Activated naive CD4-positive, alpha-beta T cell treated with Interleukin-2 at 50 U/mL for 16 hours (primary cell): ENCODE data around the gene UCHL3.
"Not testable (repeated sequence)": the region's sequence is repeated elsewhere in the genome, so short reads cannot be mapped to it uniquely, and the experiment has no call there.

Experiments used
- DNase-seq: peaks from one replicate; pipeline ENCODE4 v3.0.0-alpha.2; 2020

The UCHL3 gene

DNA sequence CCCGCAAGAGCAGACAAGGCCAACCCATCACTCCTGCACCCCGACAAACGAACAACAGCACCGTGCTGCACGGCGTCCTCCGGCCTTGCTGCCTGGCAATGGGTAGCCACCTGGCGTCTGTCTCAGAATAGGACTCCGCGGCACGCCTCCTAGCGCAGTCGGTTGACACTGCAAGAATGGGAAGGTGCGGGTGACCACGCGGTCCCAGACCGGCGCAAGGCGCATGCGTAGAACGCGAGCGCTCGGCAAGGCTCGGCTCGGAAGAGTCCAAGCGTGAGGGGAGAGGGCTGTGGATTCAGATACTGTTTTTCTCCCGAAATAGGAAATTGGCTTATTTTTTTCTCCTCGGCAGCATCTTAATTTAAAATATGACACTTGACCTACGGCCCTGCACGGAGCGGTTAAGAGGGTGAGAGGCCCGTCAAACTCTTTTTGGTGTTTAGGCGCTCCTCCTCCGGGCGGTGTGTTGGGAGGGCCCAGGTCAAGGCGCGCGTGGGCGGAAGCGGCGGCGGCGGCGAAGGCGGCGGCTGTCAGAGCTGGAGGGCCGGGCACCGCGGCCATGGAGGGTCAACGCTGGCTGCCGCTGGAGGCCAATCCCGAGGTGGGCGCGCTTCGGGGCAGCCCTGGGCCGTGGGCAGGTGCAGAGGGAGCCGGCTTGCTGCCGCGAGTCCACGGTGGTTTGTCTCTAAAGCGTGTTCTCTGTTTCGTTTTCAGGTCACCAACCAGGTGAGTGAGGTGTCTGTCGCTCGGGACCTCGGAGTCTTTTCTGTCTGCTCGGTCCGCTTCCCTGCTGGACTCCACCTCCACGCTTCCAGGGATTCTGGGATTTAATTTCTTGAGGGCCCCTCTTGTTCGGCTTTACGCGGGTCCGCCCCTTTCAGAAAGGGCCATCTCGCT, at the start of gene UCHL3:
UCHL3 (plus strand) TSS at position 530 of the 897 bp plus-strand sequence; CDS start at position 560, 30 bp downstream.
- peak; percentile 98 for DNase-seq

DNA sequence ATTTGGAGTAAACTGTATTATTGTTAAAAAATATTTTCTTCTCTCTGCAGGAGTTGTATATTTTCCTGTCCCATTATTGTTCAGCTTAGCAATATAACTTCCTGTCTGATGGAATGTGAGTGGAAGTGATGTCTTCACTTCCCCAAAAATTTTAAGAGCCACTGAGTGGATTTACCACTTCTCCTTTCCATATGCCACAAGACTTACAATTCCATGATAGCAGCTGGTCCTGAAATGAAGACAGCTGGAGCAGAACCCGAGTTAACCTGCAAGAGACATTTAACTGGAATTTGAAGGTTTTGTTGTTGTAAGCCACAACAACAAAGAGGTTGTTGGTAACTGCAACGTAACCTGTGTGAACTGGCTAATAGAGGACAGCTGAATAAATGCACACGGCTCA, 44.3 kb upstream of the UCHL3 start:
- DNase-seq, result no peak

DNA sequence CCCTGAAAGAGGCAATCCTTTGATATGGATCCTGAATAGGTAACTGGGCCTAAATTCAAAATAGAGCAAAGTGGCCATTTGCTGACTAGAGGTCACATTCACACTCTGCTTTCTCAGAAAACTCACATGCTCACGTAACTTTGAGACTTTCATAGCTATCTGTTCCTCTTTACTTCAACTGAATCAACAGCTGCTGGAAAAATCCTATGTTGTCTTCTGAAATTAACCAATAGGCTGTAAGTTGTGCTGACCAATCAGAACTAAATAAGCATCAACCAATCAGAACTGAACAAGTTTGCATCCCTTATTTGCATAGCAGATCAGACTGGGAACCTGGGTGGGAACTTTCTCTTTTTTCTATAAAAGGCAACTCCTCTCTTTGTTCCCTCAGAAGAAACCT, 43.6 kb upstream of the UCHL3 start:
- no peak for DNase-seq

DNA sequence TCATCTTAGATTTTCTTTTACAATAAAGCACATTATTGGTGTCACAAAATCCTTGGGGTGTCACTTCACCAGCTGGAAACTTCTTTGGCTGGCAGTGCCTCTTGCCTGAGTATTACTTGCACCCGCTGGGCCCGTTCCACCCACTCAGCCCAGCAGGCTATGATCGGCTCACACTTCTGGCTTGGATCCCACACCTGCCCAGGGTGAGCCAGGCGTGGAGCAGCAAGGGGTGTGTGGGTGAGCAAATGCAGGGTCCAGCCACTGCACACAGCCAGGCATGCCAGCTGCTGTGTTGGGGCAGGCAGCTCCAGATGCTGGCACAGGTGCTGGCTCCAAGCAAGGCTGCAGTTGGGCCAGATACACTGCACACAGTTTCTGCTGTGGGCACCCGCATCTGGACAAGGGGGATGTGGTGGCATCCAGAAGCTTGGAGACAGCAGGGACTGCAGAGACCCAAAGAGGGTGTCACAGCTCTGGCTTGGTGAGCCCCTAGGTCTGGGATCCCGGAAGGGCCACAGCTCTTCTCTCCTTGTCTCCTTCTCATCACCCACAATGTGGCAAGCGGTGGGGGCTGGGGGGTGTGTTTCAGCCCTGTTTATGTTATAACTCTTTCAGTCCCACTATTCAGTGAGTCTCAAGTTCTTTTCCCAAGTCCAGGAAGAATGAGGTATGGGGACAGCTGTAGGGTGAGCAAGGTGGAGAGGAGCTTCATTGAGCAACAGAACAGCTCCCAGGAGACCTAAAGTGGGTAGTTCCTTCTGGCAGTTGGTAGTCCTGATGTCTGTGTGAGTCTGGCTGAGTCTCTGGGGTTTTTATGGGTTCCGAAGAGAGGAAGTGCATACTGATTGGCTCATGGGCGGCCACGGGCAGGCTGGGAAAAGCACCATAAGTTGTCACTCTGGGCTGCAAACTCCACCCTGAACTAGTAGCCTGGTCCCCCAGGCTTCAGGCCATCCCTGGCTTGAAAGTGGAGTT, 42.3 kb upstream of the UCHL3 start:
- DNase-seq, result no peak

GRCh38 chr13:75508002-75508548, 41.5 kb upstream of the UCHL3 start:
- DNase-seq, result no peak

DNA sequence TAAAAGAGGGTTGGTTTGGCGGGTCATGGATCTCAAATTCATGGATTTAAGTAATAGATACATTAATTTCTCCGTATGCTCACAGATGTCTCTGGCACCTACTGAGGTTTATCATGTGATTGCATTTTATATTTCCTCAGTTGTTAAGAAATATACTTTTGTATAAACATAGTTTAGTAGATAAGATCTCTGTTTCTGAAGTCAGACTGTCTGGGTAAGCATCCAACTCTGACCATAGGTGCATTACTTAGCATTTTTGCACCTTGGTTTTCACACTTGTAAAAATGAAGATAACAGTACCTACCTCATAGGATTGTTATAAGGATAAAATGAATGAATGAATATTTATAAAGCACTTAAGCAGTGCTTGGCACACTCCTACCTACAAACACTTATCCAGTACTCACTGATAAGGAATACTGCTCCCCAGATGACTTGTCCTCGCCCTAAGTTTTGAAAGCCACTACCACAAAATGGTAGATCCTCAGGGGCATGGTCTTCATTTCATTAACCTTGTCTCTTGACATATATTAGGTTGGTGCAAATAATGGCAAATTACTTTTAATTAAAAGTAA, 38.5 kb upstream of the UCHL3 start:
- DNase-seq, result no peak

DNA sequence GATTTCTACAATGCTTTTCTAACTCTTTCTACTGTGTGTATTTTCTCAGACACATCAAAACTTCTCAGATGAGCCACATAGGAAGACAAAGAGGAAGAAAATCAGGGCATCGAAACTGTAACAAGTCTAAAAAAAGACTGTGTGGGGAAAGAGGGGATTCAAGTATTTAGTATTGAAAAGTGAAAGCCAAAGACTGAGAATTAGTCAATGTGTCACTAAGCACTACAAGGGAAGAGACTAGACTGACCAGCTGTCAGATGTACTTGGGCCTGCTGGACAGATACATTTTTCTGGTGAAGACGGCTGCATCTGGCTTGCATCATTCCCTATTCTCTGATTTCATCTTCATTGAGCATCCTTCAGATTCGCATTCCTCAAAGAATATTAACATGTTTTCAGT, 37.3 kb upstream of the UCHL3 start:
- DNase-seq, result no peak

GRCh38 chr13:75513271-75513670, 36.3 kb upstream of the UCHL3 start:
- no peak for DNase-seq

GRCh38 chr13:75514080-75514995, 35.3 kb upstream of the UCHL3 start:
- no peak for DNase-seq

DNA sequence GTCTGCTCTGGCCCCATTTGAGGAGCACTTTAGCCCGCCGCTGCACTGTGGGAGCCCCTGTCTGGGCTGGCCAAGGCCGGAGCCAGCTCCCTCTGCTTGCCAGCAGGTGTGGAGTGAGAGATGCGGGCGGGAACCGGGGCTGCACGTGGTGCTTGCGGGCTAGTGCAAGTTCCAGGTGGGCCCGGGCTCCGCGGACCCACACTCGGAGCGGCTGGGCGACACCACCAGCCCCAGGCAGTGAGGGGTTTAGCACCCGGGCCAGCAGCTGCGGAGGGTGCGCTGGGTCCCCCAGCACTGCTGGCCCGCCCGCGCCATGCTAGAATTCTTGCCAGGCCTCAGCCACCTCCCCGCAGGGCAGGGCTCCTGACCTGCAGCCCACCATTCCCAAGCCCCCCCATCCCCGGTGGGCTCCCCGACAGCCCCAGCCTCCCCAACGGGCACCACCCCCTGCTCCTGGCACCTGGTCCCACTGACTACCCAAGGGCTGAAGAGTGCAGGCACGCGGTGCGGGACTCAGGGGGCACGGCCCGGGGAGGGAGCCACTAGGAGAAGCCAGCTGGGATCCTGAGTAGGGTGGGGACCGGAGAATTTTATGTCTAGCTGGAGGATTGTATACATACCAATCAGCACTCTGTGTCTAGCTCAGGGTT, 31.0 kb upstream of the UCHL3 start:
- DNase-seq, result no peak

DNA sequence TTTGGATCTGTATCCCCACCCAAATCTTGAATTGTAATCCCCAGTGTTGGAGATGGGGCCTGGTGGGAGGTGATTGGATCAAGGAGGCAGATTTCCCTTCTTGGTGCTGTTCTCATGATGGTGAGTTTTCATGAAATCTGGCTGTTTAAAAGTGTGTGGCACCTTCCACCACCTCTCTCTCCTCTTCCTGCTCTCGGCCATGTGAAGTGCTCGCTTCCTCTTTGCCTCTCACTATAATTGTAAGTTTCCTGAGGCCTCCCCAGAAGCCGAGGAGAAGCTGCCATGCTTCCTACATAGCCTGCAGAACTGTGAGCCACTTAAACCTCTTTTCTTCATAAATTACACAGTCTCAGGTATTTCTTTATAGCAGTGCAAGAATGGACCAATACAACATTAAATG, 27.6 kb upstream of the UCHL3 start:
- DNase-seq, result no peak

DNA sequence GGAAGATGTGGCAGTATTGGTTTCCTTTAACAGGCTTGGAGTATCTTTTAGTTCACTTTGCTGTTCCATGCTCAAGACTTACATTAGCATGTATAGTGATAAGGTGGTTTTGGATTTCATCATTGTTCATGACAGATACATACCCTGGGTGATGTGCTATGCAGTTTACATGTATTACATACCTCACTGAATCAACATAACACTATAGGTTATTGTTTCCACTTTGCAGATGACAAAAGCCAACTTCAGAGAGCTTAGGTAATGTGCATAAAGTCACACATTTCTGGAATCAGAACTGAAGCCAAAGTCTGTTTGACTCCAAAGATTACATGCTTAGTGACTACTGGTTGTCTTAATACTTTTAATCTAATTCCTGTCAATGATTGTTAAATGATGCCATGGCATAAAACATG, 19.0 kb upstream of the UCHL3 start:
- no peak for DNase-seq

DNA sequence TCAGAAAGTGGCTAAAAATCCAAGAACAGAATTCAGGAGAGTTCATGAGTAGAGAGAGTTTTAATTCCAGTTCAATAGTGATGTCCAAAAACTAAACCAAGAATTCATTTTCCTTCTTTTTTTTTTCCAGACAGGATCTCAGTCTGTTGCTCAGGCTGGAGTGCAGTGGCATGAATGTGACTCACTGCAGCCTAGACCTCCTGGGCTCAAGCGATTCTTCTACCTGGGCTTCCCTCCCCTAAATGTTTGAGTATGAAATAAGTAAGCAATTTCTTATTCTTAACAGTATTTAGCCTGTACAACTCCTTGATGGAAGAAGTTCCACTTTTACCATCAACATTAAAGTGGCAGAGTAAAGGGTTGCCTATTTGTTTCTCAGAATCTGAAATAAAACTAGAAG, 15.7 kb upstream of the UCHL3 start:
- no peak for DNase-seq

DNA sequence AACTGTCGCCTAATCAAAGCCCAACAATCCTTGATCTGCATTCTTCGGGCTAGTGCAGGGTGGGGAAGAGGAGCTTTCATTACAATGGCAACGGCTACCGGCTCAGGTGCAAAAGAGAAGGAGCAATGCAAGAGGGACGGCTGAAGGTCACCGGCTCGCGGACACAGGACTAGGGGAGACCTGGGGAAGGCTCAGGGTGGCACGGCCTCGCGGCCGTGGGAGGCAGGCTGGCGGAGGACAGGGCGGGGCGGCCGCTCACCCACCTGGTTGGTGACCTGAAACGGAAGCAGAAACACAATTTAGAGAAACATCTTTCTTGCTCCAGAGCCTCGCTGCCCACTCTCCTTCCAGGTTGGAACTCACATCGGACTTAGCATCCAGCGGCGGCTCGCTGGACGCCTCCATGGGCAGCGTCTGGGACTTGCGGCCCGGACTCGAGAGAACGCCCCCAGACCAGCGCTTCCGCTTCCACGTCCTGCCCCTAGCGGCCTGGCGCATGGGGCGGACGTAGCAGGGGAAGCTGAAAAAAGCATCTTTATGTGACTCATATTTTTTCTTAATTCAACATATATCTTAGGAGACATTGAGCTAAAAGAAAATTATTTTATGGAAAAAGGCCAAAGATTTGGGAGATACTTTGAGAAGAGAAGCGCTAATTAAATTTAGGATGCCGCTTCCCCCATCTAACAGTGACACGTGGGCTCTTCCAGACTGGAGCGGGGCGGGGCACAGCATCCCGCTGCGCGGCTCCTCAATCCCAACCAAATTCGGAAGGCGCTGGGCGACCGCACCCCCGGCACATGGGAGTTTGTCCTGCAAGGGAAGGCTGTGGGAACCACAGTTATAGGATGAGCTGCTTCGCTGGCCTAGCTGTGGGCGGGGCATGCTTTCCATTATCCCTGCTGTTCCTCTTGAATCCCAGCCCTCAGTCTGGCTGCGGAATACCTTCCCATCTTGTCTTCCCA, 11.9 kb upstream of the UCHL3 start, which contains the start of gene COMMD6:
COMMD6 (minus strand) TSS at position 441 of the 965 bp plus-strand sequence; CDS start at position 405, 36 bp downstream.
- peak; percentile 76 for DNase-seq

DNA sequence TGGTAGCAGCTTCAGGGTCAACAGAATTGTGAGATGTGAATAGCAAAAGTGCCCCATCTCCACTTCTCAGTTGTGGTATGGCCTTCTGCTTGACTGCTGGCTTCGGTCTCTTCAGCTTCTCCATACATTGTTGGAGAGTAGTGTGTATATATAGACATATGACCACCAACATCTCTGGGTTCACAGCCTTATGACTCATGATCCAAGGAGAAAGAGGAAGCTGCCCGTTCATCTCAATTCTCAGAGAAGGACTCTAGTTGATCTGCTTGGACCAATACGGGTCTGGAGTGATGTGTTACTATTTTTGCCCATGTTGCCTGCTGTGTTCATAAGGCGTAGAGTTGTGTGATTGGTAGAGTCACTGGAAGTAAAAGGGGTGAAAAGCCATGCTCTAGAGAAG, 8.3 kb upstream of the UCHL3 start:
- no peak for DNase-seq

- DNase-seq, result no peak
Observed at GRCh38 chr13:75541961-75542360, 7.6 kb upstream of the UCHL3 start.

DNA sequence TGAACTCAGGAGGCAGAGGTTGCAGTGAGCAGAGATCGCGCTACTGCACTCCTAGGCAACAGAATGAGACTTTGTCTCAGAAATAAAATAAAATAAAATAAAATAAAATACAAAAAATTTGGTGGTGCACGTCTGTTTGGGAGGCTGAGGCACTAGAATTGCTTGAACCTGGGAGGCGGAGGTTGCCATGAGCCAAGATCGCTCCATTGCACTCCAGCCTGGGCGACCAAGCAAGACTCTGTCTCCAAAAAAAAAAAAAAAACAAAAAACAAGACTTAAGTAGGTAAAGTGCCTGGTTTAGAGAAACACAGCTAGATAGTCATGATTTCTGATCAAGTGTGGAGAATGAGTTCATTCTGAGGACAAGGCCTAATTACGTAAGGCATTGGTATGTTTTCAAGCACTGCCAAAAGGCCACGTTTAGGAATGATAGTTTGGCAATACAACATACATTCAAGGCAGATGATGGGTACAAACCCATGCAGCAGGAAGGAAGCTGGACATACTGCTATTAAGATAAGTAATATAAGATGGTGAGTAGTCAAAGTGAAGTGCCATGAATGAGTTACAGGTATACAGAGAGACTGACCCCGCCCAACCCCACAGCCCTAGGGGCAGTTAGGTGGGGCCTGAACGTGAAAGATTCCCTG, 4.8 kb upstream of the UCHL3 start:
- no peak for DNase-seq

GRCh38 chr13:75545386-75545785, 4.2 kb upstream of the UCHL3 start:
- not testable (repeated sequence) for DNase-seq

DNA sequence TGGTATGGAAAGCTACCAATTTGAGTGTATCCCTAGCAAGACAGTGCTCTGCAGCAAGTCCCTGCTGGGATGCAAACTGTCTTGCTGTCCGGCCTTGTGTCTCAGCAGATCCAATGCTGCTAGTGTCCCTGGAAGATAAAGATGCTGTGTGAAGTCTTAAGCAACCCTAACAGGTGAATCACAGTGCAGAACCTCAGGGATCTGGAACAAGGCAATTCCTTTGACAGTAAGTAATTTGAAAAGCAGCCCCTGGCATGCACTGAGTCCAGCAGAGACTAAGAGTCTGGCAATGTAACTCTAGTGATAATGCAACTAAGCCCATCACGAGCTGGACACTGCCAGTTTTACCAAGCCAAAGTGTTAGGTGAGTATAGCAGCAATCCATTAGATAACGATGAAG, 1.7 kb upstream of the UCHL3 start:
- no peak for DNase-seq
